ENCODE results near the gene FANCC.

FANCC gene

GRCh38 chr9:95101326-95101725 lies 216.2 kb downstream of the FANCC start:
- H3K4me3 ChIP-seq (ENCODE audit: control insufficient read depth, low read depth, low read length): no peak overlapping the region
- no peak for TF ChIP-seq CTCF (IDR thresholded peaks at IDR 0.05; ENCODE audit: control insufficient read depth, insufficient read depth, low read depth, low read length, missing control alignments)
- no peak for DNase-seq (ENCODE audit: low read depth)

GRCh38 chr9:95100071-95100627 lies 217.4 kb downstream of the FANCC start:
- no peak for DNase-seq (ENCODE audit: low read depth)
- no peak for TF ChIP-seq CTCF (IDR thresholded peaks at IDR 0.05; ENCODE audit: control insufficient read depth, insufficient read depth, low read depth, low read length, missing control alignments)
- H3K4me3 ChIP-seq (ENCODE audit: control insufficient read depth, low read depth, low read length): no peak overlapping the region

- TF ChIP-seq CTCF (IDR thresholded peaks at IDR 0.05; ENCODE audit: control insufficient read depth, insufficient read depth, low read depth, low read length, missing control alignments): no peak
- H3K4me3 ChIP-seq (ENCODE audit: control insufficient read depth, low read depth, low read length): no peak overlapping the region
- no peak for DNase-seq (ENCODE audit: low read depth)
Observed at GRCh38 chr9:95099321-95100070, 218.0 kb downstream of the FANCC start.

GRCh38 chr9:95098391-95098921 lies 219.1 kb downstream of the FANCC start:
- no peak overlapping the region for H3K4me3 ChIP-seq (ENCODE audit: control insufficient read depth, low read depth, low read length)
- DNase-seq (ENCODE audit: low read depth): no peak
- no peak for TF ChIP-seq CTCF (IDR thresholded peaks at IDR 0.05; ENCODE audit: control insufficient read depth, insufficient read depth, low read depth, low read length, missing control alignments)

GRCh38 chr9:95097279-95097678 lies 220.2 kb downstream of the FANCC start:
- no peak for DNase-seq (ENCODE audit: low read depth)
- no peak overlapping the region for H3K4me3 ChIP-seq (ENCODE audit: control insufficient read depth, low read depth, low read length)
- no peak for TF ChIP-seq CTCF (IDR thresholded peaks at IDR 0.05; ENCODE audit: control insufficient read depth, insufficient read depth, low read depth, low read length, missing control alignments)

- peak; percentile 13 for TF ChIP-seq CTCF (IDR thresholded peaks at IDR 0.05; ENCODE audit: control insufficient read depth, insufficient read depth, low read depth, low read length, missing control alignments)
Observed at GRCh38 chr9:95096807-95097206, 220.7 kb downstream of the FANCC start.

More at GRCh38 chr9:95096807-95097206, 220.7 kb downstream of the FANCC start:
- H3K4me3 ChIP-seq (ENCODE audit: control insufficient read depth, low read depth, low read length): no peak overlapping the region
- DNase-seq (ENCODE audit: low read depth): no peak
